ENCODE measurements around the gene MAMLD1. TPM values are rescaled to one million over a fixed set of nuclear protein-coding genes. Genes with fewer than 3 reads are reported as not detected.

MAMLD1 gene
- total and polyA plus RNA-seq, 9 of the 15 experiments (the other 6 are each of a cell fraction or from before 2014, with no cell fraction given) = 0.12 to 0.18 TPM; not detected in 7

DNA sequence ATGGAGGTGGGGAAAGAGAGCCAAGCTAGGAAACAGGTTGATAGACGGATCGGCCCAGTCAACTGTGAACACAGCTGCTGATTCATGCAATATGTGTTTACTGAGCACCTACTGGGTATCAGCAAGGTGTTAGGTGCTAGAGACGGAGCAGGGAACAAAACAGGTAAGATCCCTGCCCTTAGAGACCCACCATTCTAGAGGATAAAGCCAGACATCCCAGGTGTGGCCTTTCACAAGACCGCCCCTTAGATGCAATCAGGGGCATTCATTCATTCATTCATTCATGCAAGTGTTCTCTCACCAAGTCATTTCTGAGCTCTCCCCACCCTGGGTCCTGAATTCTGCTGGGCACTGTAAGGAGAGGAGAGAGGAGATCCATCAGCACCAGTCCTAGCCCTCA is 185.1 kb downstream of the MAMLD1 start:
- TF ChIP-seq ZNF24 (IDR thresholded peaks at IDR 0.05) (peak; percentile 73), ARID1B (IDR thresholded peaks at IDR 0.05) (no peak)
- ChIA-PET CTCF (ENCODE audit: low intra/inter-chr PET ratio) (no interaction called here), POLR2A (no interaction called here)
- BruUV-seq (replicated peaks) = no TSS peak
- intact Hi-C loops (cut with micrococcal nuclease) = no loop called here
- Histone ChIP-seq H3K36me3 (ENCODE audit: control insufficient read depth, insufficient read depth, low read length) (no peaks in the 10 kb centered on the region), H3K27ac (ENCODE audit: extremely low read depth, low read depth, low read length) (no peak overlapping the region), H3K79me2 (ENCODE audit: control insufficient read depth, insufficient read depth, low read length) (no peaks in the 10 kb centered on the region), H3K4me1 (replicated peaks in 1 of 2; ENCODE audit: control insufficient read depth in 2 of 2, insufficient read depth in 2 of 2, low read length in 2 of 2) (peaks cover 4 to 10% of the 10 kb centered on the region in 2 experiments; a peak in 3 of 5 replicates), H4K20me1 (replicated peaks; ENCODE audit: control insufficient read depth, insufficient read depth, low read length) (no peaks in the 10 kb centered on the region), H3K9me1 (ENCODE audit: control insufficient read depth, insufficient read depth, low read length) (peaks cover 3% of the 10 kb centered on the region), H2AFZ (ENCODE audit: low read depth, low read length) (peak overlapping the region; percentile 94), H3K9ac (ENCODE audit: insufficient read depth in 1 of 2, low read depth in 2 of 2, low read length in 2 of 2) (peak overlapping the region in 1 of 2 experiments; percentile 82; a peak in 2 of 4 replicates), H3K9me3 (replicated peaks; ENCODE audit: control insufficient read depth, insufficient read depth, low read depth, low read length) (no peaks in the 10 kb centered on the region), H3K4me3 (no peak overlapping the region), H3K4me2 (ENCODE audit: insufficient read depth, low read length) (peak overlapping the region; percentile 68), H3K27me3 (ENCODE audit: control insufficient read depth in 2 of 2, insufficient read depth in 2 of 2, low read length in 2 of 2) (peaks cover 0 to 10% of the 10 kb centered on the region in 2 experiments; a peak in 4 of 5 replicates)
- DNase-seq (ENCODE audit: extremely low read depth in 1 of 4, low spot score in 3 of 4) (no peak), FAIRE-seq (no peak), ATAC-seq (no peak)
- in situ Hi-C loops (cut with MboI) = no loop called here
- 71% methylated on average over 4 of the region's 4 CpGs for WGBS (ENCODE audit: insufficient coverage, low coverage, missing lambda C conversion rate)

GRCh38 chrX:150548684-150549083 is 185.6 kb downstream of the MAMLD1 start:
- Histone ChIP-seq H3K4me3 (no peak overlapping the region), H4K20me1 (replicated peaks; ENCODE audit: control insufficient read depth, insufficient read depth, low read length) (no peaks in the 10 kb centered on the region), H3K9ac (ENCODE audit: insufficient read depth in 1 of 2, low read depth in 2 of 2, low read length in 2 of 2) (no peak overlapping the region), H3K9me1 (ENCODE audit: control insufficient read depth, insufficient read depth, low read length) (peaks cover 3% of the 10 kb centered on the region), H3K27me3 (ENCODE audit: control insufficient read depth in 2 of 2, insufficient read depth in 2 of 2, low read length in 2 of 2) (peaks cover 0 to 10% of the 10 kb centered on the region in 2 experiments; a peak in 4 of 5 replicates), H2AFZ (ENCODE audit: low read depth, low read length) (no peak overlapping the region), H3K9me3 (replicated peaks; ENCODE audit: control insufficient read depth, insufficient read depth, low read depth, low read length) (no peaks in the 10 kb centered on the region), H3K4me1 (replicated peaks in 1 of 2; ENCODE audit: control insufficient read depth in 2 of 2, insufficient read depth in 2 of 2, low read length in 2 of 2) (peaks cover 4 to 10% of the 10 kb centered on the region in 2 experiments; a peak in 3 of 5 replicates), H3K36me3 (ENCODE audit: control insufficient read depth, insufficient read depth, low read length) (no peaks in the 10 kb centered on the region), H3K27ac (ENCODE audit: extremely low read depth, low read depth, low read length) (no peak overlapping the region), H3K79me2 (ENCODE audit: control insufficient read depth, insufficient read depth, low read length) (no peaks in the 10 kb centered on the region), H3K4me2 (ENCODE audit: insufficient read depth, low read length) (no peak overlapping the region)
- ATAC-seq (no peak), FAIRE-seq (no peak), DNase-seq (ENCODE audit: extremely low read depth in 1 of 4, low spot score in 3 of 4) (no peak)
- in situ Hi-C loops (cut with MboI) = no loop called here
- intact Hi-C loops (cut with micrococcal nuclease) = no loop called here
- WGBS (ENCODE audit: insufficient coverage, low coverage, missing lambda C conversion rate) = 29% methylated on average over 2 of the region's 2 CpGs
- ChIA-PET CTCF (ENCODE audit: low intra/inter-chr PET ratio) (no interaction called here), POLR2A (no interaction called here)
- BruUV-seq (replicated peaks) = no TSS peak
- TF ChIP-seq BRD9 (IDR thresholded peaks at IDR 0.05; ENCODE audit: low read depth, partially characterized antibody) (no peak), DIDO1 (tag; IDR thresholded peaks at IDR 0.05; ENCODE audit: low read depth) (no peak), TAF15 (IDR thresholded peaks at IDR 0.05; ENCODE audit: low read depth, low read length) (no peak), RBM15 (IDR thresholded peaks at IDR 0.05; ENCODE audit: insufficient read depth, low read length) (no peak), SRSF9 (IDR thresholded peaks at IDR 0.05; ENCODE audit: borderline replicate concordance, low read depth, low read length) (no peak), NFRKB (IDR thresholded peaks at IDR 0.05; ENCODE audit: low read depth) (no peak), TEAD1 (CRISPR knock-in tag; IDR thresholded peaks at IDR 0.05) (no peak), IRF9 (tag; IDR thresholded peaks at IDR 0.05) (no peak), MCM2 (IDR thresholded peaks at IDR 0.05; ENCODE audit: low read depth) (no peak), MYBL2 (IDR thresholded peaks at IDR 0.05; ENCODE audit: low read depth) (no peak), MYBL2 (CRISPR knock-in tag; IDR thresholded peaks at IDR 0.05; ENCODE audit: borderline replicate concordance) (no peak), ZNF3 (CRISPR knock-in tag; IDR thresholded peaks at IDR 0.05) (no peak), FOXJ2 (tag; IDR thresholded peaks at IDR 0.05) (no peak)
- TF ChIP-seq, protein P1, sequence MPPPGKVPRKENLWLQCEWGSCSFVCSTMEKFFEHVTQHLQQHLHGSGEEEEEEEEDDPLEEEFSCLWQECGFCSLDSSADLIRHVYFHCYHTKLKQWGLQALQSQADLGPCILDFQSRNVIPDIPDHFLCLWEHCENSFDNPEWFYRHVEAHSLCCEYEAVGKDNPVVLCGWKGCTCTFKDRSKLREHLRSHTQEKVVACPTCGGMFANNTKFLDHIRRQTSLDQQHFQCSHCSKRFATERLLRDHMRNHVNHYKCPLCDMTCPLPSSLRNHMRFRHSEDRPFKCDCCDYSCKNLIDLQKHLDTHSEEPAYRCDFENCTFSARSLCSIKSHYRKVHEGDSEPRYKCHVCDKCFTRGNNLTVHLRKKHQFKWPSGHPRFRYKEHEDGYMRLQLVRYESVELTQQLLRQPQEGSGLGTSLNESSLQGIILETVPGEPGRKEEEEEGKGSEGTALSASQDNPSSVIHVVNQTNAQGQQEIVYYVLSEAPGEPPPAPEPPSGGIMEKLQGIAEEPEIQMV (tag; conservative IDR thresholded peaks at IDR 0.05; ENCODE audit: low read depth) = no peak

All from K562 (cell line).